HG02870 (cell line): ENCODE data around the gene AUTS2.
A peak's percentile ranks its signal among the peaks of the same experiment; 100 is the strongest.

ENCODE experiments used
- ATAC-seq: cut with Tn5 transposase; IDR thresholded peaks from one replicate; pipeline ENCODE4 v1.9.1; 2021; ENCODE audit warnings: mild to moderate bottlenecking, moderate library complexity; ENCODE audit not compliant: unreplicated experiment

The AUTS2 gene

GRCh38 chr7:69813637-69814240 is 215.5 kb downstream of the AUTS2 start:
- no peak for ATAC-seq

DNA sequence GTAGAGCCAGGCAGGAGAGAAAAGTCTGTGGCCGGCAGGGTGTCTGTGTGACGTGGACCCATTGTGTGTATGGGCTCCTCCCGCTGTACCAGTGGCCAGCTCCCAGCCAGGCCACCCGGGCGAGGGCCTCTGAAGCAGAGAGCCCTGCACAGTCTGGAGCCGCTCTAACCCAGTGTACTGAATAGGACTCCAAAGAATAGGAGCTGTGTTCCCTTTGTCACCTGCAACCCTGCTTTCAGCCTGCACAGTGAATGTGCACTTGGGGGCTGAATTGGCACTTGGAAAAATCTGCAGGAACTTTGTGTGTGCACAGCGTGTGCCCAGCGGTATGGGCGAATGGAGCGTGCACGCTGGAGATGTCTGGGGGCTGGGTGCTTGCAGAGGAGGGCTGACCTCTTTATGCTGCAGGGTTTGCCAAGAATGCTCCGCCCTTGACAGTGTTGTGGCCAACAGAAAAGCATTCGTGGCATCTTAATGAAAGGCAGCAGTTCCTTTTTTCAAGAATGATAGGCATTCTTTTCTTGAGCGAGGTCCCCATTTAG is 216.2 kb downstream of the AUTS2 start:
- ATAC-seq = no peak

- no peak for ATAC-seq
These were observed 218.2 kb downstream of the AUTS2 start for GRCh38 chr7:69816501-69816900.

GRCh38 chr7:69817121-69817520 is 218.8 kb downstream of the AUTS2 start:
- no peak for ATAC-seq

GRCh38 chr7:69817841-69818635 is 219.8 kb downstream of the AUTS2 start:
- ATAC-seq = no peak

DNA sequence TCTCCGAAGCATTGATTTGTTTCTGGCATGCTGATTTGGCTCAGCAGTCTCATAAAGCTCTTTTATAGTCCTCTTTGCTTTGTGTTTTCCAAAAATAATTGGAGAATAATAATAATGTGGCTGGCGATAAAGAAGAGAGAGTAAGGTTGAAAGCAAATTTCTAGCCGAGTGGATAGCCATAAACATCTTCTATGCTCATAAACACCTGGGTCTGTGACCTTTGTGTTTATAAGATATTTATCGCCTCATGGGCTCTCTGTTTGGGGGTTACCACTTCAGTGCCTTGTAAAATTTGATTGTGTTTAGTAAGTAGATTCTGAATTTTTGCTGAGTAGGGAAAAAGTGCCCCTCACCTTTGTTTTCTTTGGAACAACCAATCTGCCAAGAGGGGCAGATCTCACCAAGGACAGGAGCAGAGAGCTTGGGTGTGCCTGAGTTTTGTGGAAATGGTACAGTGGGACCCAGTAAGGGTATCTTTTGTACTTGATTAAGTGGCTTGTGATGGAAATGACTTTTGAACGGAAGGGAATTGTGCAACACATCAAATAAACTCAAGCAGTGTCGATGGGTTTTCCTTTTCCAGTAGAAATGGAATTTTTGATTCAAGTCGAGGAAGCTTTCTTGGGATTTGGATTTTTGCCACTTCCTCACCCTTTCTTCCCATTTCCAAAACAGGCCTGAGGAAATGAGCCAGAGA is 220.5 kb downstream of the AUTS2 start:
- no peak for ATAC-seq

- ATAC-seq = no peak
These were observed 221.0 kb downstream of the AUTS2 start for GRCh38 chr7:69819333-69819705.

GRCh38 chr7:69820479-69821192 is 222.4 kb downstream of the AUTS2 start:
- no peak for ATAC-seq

DNA sequence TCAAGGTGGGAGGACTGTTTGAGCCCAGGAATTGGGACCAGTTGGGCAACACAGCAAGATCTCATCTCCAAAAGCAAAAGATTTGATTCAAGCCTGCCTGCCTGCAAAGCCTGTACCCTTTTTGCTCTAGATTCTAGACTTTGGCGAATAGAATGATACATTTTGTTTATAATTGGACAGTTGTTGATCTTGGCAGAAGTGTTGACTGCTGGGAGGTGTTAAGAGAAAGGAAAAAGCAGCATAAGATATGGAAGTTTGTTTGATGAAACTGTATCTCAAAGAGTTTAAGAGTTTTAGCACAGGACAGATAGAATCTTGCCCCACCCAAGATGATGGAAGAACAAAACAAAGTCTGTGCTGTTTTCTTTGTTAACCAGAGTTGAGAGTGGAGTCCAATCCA is 224.1 kb downstream of the AUTS2 start:
- ATAC-seq = no peak

- ATAC-seq = no peak
These were observed 225.0 kb downstream of the AUTS2 start for GRCh38 chr7:69823151-69823744.

DNA sequence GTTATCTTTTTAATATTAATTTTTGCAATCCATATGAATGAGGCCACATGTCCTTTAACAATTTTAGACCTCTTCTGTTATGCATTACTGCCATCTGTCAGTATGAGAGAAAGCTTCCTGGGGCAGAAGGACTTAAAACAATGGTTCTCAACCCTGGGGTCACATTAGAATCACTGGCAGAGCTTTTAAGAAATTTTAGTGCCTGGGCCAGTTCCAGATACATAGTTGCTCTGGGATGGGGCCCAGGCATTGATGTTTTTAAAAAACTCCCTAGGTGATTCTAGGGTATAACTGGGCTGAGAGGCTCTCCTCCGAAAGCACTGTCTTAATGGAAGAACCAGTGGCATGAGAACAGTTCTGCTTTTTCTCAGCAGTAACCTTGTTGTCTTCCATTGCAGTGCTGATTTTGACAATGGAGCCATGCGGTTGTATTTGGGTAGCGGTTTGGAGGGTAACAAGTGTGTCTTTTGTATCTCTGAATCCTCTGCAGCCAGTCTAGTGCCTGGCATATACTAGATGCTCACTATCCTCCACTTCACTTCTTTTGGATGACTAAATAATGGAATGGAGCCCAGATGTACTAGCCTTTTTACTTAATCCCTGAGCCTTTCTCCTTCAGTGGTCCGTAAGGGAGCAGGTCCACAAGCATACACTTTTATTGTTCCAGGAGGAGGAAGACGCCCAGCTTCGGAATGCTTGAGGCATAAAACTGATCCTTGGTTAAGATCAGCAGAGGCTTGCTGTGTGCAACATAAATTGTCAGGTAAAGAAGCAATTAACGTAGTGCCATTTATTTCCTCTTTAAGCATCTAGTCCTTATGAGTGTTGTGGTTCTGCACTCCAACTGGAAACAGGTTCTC is 227.1 kb downstream of the AUTS2 start:
- no peak for ATAC-seq

GRCh38 chr7:69826283-69826682 is 228.0 kb downstream of the AUTS2 start:
- ATAC-seq = no peak

- no peak for ATAC-seq
These were observed 228.9 kb downstream of the AUTS2 start for GRCh38 chr7:69827140-69827539.

GRCh38 chr7:69827558-69827957 is 229.3 kb downstream of the AUTS2 start:
- ATAC-seq = no peak

GRCh38 chr7:69832356-69832755 is 234.1 kb downstream of the AUTS2 start:
- ATAC-seq = no peak

GRCh38 chr7:69833964-69834363 is 235.7 kb downstream of the AUTS2 start:
- ATAC-seq = no peak

DNA sequence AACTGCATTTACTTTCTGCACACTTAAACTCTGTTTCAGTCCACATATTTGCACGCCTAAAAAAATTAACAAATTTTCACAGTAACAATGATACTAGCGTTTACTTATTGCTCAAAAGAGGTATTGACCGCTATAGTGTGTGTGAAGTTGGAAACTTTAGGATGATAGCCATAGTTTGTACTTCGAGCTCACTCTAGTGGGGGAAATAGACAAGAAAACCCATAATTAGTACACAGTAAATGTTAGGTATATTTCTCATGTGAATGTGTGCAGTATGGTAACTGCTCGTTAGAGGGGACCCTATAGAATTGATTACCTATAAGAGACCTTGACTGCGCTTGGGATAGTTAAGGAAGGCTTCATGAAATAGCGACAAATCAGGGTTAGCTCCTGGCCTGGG is 238.4 kb downstream of the AUTS2 start:
- ATAC-seq = no peak

DNA sequence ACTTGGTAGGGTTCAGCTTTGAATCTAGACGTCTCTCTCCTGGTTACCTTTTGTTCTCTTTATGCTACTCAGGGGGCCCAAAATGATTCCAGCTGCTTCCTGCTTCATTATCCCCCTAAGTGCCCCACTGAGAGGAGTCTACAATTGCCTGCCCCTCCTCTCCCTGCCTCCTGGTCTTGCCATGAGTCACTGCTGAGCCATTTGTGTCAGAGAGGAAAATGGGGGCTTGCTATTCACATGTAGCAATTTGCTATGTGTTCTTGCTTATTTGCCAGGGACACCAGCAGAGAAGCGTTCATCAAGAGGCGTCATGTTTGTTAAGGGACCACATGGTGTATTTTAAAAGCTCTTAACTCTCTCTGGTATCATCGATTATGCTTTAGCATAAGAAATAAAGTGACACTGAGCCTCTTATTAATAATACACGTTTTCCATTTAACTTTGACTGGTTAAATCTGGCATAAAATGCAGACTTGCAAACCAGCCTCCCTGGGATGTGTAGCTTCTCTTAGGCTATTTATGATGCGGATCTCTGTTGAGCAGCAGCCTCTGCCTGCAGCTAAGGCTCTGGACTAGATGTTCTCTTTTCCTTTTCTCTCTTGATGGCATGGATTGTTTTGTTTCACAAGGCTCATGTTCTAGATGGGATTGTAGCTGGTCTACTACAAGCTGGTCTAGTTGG is 239.3 kb downstream of the AUTS2 start:
- ATAC-seq = no peak

GRCh38 chr7:69839782-69840181 is 241.5 kb downstream of the AUTS2 start:
- ATAC-seq = peak; percentile 43
